ENCODE measurements around the gene ASB8. TPM values are rescaled to one million over a fixed set of nuclear protein-coding genes. Genes with fewer than 3 reads are reported as not detected.

Gene ASB8
- total RNA-seq, 120 experiments from 2014 or later: 36.8 to 80.8 (median 58.2) TPM

Small RNA genes lying within 50 kb of the gene (microRNA-seq; reads per million reads assigned to microRNA genes)
- 7.3 to 38.1 (median 16.2) reads per million in 43 experiments for gene MIR6505

Other genes starting within 250 kb of the ASB8 start
- 10 to 100 TPM; 21.4 to 75.3 (median 46.1) TPM for gene TMEM106C, start 193.9 kb downstream of the ASB8 start, total RNA-seq
- gene COL2A1, start 153.0 kb downstream of the ASB8 start, total RNA-seq: 1 to 10 TPM in 13 of 120 experiments, under 1 TPM in 73, not detected in 34; 0.10 to 1.8 (median 0.35) TPM
- 10 to 100 TPM in 119 of 120 experiments, 1 to 10 TPM in 1; 8.3 to 29.6 (median 18.5) TPM for gene SENP1, start 51.4 kb downstream of the ASB8 start, total RNA-seq
- 100 to 1,000 TPM in 119 of 120 experiments, 10 to 100 TPM in 1; 89.4 to 276 (median 195) TPM for gene PFKM, start 38.2 kb downstream of the ASB8 start, total RNA-seq
- 10 to 100 TPM in 118 of 120 experiments, 1 to 10 TPM in 2; 7.1 to 60.5 (median 30.1) TPM for gene CCDC184, start 26.1 kb upstream of the ASB8 start, total RNA-seq
- gene OR10AD1, start 45.8 kb upstream of the ASB8 start, total RNA-seq: not detected
- 10 to 100 TPM; 14.7 to 40.6 (median 27.1) TPM for gene ZNF641, start 193.4 kb upstream of the ASB8 start, total RNA-seq